Neural progenitor cell (in vitro differentiated cells): ENCODE results near the gene OR13C9. TPM values are rescaled to one million over a fixed set of nuclear protein-coding genes. Genes with fewer than 3 reads are reported as not detected.

ENCODE experiments used
- DNase-seq: peaks from one replicate; pipeline ENCODE4 v3.0.0-alpha.2; 2016; ENCODE audit warnings: low spot score
- H2AFZ ChIP-seq: fragments of 200-600 bp; sonication (generic); replicated peaks from 2 replicates; pipeline ENCODE4 v1.6.1; 2016; ENCODE audit warnings: antibody characterized with exemption
- H3F3A ChIP-seq: fragments of 200-600 bp; sonication (generic); 2 replicates; pipeline ENCODE4 v1.6.1; 2016; ENCODE audit warnings: antibody characterized with exemption, low read depth
- H3K27ac ChIP-seq: fragments of 200-600 bp; sonication (generic); 2 replicates; pipeline ENCODE4 v1.5.1; 2016; ENCODE audit warnings: mild to moderate bottlenecking
- H3K27me3 ChIP-seq: fragments of 200-600 bp; sonication (generic); 2 replicates; pipeline ENCODE4 v1.6.1; 2016; ENCODE audit warnings: mild to moderate bottlenecking, moderate library complexity
- H3K36me3 ChIP-seq: fragments of 200-600 bp; sonication (generic); 2 replicates; pipeline ENCODE4 v1.5.1; 2016
- H3K4me1 ChIP-seq: fragments of 200-600 bp; sonication (generic); 2 replicates; pipeline ENCODE4 v1.6.1; 2016; ENCODE audit warnings: mixed run types
- H3K4me2 ChIP-seq: fragments of 200-600 bp; sonication (generic); 2 replicates; pipeline ENCODE4 v1.6.1; 2016
- H3K4me3 ChIP-seq: fragments of 200-600 bp; sonication (generic); 2 replicates; pipeline ENCODE4 v1.5.1; 2016
- H3K79me2 ChIP-seq: fragments of 200-600 bp; sonication (generic); 2 replicates; pipeline ENCODE4 v1.6.1; 2016; ENCODE audit warnings: low read depth
- H3K9ac ChIP-seq: fragments of 200-600 bp; sonication (generic); 2 replicates; pipeline ENCODE4 v1.6.1; 2016
- H3K9me3 ChIP-seq: fragments of 200-600 bp; sonication (generic); 2 replicates; pipeline ENCODE4 v1.5.1; 2016; ENCODE audit warnings: low read depth
- H4K20me1 ChIP-seq: fragments of 200-600 bp; sonication (generic); 2 replicates; pipeline ENCODE4 v1.6.1; 2016; ENCODE audit warnings: low read depth
- H3K27ac Mint-ChIP-seq: 3 replicates; pipeline ENCODE4 v1.8.0; 2021; ENCODE audit warnings: mixed read lengths
- H3K27me3 Mint-ChIP-seq: 2 replicates; pipeline ENCODE4 v1.8.0; 2022; ENCODE audit warnings: low read depth, mild to moderate bottlenecking, inconsistent platforms, moderate library complexity, mixed read lengths; ENCODE audit not compliant: insufficient read depth
- H3K36me3 Mint-ChIP-seq: 3 replicates; pipeline ENCODE4 v1.8.0; 2021; ENCODE audit warnings: mixed read lengths
- H3K4me1 Mint-ChIP-seq: 3 replicates; pipeline ENCODE4 v1.8.0; 2021; ENCODE audit warnings: mixed read lengths
- H3K4me3 Mint-ChIP-seq: 3 replicates; pipeline ENCODE4 v1.8.0; 2021; ENCODE audit warnings: mild to moderate bottlenecking, moderate library complexity, mixed read lengths
- H3K9me3 Mint-ChIP-seq: 3 replicates; pipeline ENCODE4 v1.8.0; 2020; ENCODE audit warnings: mixed read lengths
- EZH2 ChIP-seq: fragments of 200-600 bp; sonication (generic); IDR thresholded peaks from 2 replicates; pipeline ENCODE4 v1.6.1; 2017; ENCODE audit warnings: antibody characterized with exemption, mild to moderate bottlenecking, moderate library complexity
- EZH2phosphoT487 ChIP-seq: fragments of 200-600 bp; sonication (generic); IDR thresholded peaks from 2 replicates; pipeline ENCODE4 v1.6.1; 2017; ENCODE audit warnings: antibody characterized with exemption
- total RNA-seq: library from RNA; depleted of rRNA; stranded (reverse); fragments of >200 nt; gene quantifications from 2 replicates; pipeline ENCODE4 v1.2.3, GENCODE V29; 2015; ENCODE audit warnings: low replicate concordance
- TF ChIP-seq, protein P1 (sequence below): fragments of 200-600 bp; sonication (generic); IDR thresholded peaks from 2 replicates; pipeline ENCODE4 v1.5.1; 2017; ENCODE audit warnings: antibody characterized with exemption, mild to moderate bottlenecking

OR13C9 gene
- total RNA-seq, 1 donor from 2014 or later: not detected

DNA sequence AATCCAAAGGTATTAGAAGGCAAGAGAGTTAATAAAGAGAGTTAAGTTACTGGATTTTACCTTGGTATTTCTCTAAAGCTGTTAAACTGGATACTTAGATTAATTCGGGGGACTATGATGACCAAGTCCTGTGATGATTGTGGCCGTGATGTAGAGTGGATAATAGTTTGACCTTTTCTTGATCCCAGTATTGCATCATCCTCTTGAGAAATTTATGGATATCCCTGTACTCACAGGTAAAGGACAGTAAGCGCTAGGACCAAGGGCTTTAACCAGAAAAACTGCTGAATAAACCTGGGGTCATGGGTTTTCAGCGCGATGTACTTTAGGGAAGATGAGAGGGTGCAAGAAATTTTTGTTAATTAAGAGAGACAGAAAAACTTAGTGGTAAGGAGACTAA, 40.7 kb downstream of the OR13C9 start:
- no peak overlapping the region for H3K9ac ChIP-seq
- peaks cover 9% of the 10 kb centered on the region for H3K9me3 Mint-ChIP-seq

DNA sequence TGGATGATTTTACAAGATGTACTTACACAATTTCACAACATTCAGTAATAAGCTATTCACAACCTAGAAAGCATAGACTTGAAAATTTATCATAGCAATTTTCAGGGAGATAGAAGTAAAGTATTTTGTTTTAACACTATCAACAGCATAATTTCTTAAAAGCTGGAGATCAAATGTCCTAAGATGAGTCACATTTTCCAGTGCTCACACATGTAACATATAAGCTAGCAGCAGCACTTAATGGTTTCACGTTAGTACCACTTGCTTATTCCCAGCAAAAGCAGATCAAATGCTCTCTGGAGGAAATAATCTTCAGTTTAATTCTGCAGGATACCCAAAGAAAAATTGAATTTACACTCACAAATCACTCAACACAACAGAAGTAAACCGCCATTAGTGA, 42.5 kb downstream of the OR13C9 start:
- Mint-ChIP-seq H3K27me3 (peaks cover 2% of the 10 kb centered on the region), H3K4me1 (no peaks in the 10 kb centered on the region), H3K4me3 (no peak overlapping the region), H3K36me3 (no peaks in the 10 kb centered on the region), H3K27ac (no peak overlapping the region), H3K9me3 (peaks cover 13% of the 10 kb centered on the region)
- Histone ChIP-seq H3K9me3 (peaks cover 5% of the 10 kb centered on the region), H3F3A (no peaks in the 10 kb centered on the region), H4K20me1 (no peaks in the 10 kb centered on the region), H3K9ac (no peak overlapping the region), H3K36me3 (peaks cover 3% of the 10 kb centered on the region), H3K4me1 (no peaks in the 10 kb centered on the region), H3K27ac (no peak overlapping the region), H3K4me2 (no peak overlapping the region), H3K27me3 (no peaks in the 10 kb centered on the region), H2AFZ (no peak overlapping the region), H3K4me3 (no peak overlapping the region), H3K79me2 (no peaks in the 10 kb centered on the region)
- no peak for DNase-seq
- TF ChIP-seq, protein P1, sequence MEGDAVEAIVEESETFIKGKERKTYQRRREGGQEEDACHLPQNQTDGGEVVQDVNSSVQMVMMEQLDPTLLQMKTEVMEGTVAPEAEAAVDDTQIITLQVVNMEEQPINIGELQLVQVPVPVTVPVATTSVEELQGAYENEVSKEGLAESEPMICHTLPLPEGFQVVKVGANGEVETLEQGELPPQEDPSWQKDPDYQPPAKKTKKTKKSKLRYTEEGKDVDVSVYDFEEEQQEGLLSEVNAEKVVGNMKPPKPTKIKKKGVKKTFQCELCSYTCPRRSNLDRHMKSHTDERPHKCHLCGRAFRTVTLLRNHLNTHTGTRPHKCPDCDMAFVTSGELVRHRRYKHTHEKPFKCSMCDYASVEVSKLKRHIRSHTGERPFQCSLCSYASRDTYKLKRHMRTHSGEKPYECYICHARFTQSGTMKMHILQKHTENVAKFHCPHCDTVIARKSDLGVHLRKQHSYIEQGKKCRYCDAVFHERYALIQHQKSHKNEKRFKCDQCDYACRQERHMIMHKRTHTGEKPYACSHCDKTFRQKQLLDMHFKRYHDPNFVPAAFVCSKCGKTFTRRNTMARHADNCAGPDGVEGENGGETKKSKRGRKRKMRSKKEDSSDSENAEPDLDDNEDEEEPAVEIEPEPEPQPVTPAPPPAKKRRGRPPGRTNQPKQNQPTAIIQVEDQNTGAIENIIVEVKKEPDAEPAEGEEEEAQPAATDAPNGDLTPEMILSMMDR: no peak
- TF ChIP-seq EZH2phosphoT487: no peak
- no peak for TF ChIP-seq EZH2

More for the DNA sequence above, 40.7 kb downstream of the OR13C9 start:
- H3K4me3 Mint-ChIP-seq: no peak overlapping the region
- Histone ChIP-seq H3K4me3 (no peak overlapping the region), H3F3A (no peaks in the 10 kb centered on the region), H3K4me1 (no peaks in the 10 kb centered on the region), H3K27me3 (no peaks in the 10 kb centered on the region), H2AFZ (no peak overlapping the region), H3K9me3 (peaks cover 5% of the 10 kb centered on the region), H3K36me3 (peaks cover 3% of the 10 kb centered on the region), H3K79me2 (no peaks in the 10 kb centered on the region), H4K20me1 (no peaks in the 10 kb centered on the region), H3K27ac (no peak overlapping the region), H3K4me2 (no peak overlapping the region)
- DNase-seq: no peak
- no peak overlapping the region for H3K27ac Mint-ChIP-seq
- H3K36me3 Mint-ChIP-seq: no peaks in the 10 kb centered on the region
- peaks cover 2% of the 10 kb centered on the region for H3K27me3 Mint-ChIP-seq
- no peak for TF ChIP-seq EZH2phosphoT487
- no peak for TF ChIP-seq EZH2
- TF ChIP-seq, protein P1: no peak
- no peaks in the 10 kb centered on the region for H3K4me1 Mint-ChIP-seq

DNA sequence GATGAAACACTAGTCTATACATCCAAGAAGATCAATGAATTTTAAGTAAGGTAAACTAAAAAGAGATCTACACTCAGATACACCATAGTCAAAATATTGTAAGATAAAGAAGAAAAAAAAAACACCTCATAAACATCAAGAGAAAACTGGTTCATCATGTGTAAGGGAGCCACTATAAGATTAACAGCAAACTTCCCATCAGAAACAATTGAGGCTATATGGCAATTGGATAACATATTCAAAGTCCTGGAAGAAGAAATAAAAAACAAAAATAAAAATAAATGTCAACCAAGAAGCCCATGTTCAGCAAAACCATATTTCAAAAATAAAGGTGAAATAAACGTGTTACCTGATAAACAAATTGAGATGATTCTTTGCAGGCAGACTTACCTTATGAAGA, 45.4 kb downstream of the OR13C9 start:
- no peaks in the 10 kb centered on the region for H3K27me3 ChIP-seq
- H3F3A ChIP-seq: no peaks in the 10 kb centered on the region
- H3K9ac ChIP-seq: no peak overlapping the region
- DNase-seq: no peak
- no peaks in the 10 kb centered on the region for H3K36me3 Mint-ChIP-seq
- H3K9me3 Mint-ChIP-seq: peaks cover 13% of the 10 kb centered on the region
- peaks cover 3% of the 10 kb centered on the region for H3K36me3 ChIP-seq
- H3K27ac Mint-ChIP-seq: no peak overlapping the region
- no peaks in the 10 kb centered on the region for H3K79me2 ChIP-seq
- no peaks in the 10 kb centered on the region for H4K20me1 ChIP-seq
- no peak overlapping the region for H3K4me3 Mint-ChIP-seq
- no peak overlapping the region for H3K4me3 ChIP-seq
- peaks cover 5% of the 10 kb centered on the region for H3K9me3 ChIP-seq
- TF ChIP-seq, protein P1: no peak
- TF ChIP-seq EZH2 (no peak), EZH2phosphoT487 (no peak)
- H2AFZ ChIP-seq: no peak overlapping the region
- H3K4me2 ChIP-seq: no peak overlapping the region
- no peaks in the 10 kb centered on the region for H3K4me1 ChIP-seq
- H3K4me1 Mint-ChIP-seq: no peaks in the 10 kb centered on the region
- H3K27ac ChIP-seq: no peak overlapping the region
- H3K27me3 Mint-ChIP-seq: peaks cover 2% of the 10 kb centered on the region
